ENCODE results near the gene LAMA2. TPM values are rescaled to one million over a fixed set of nuclear protein-coding genes. Genes with fewer than 3 reads are reported as not detected.
"Not testable (repeated sequence)": the region's sequence is repeated elsewhere in the genome, so short reads cannot be mapped to it uniquely, and the experiment has no call there.

Gene LAMA2
- total RNA-seq, 2 donors from 2014 or later, result 111 to 217 TPM

DNA sequence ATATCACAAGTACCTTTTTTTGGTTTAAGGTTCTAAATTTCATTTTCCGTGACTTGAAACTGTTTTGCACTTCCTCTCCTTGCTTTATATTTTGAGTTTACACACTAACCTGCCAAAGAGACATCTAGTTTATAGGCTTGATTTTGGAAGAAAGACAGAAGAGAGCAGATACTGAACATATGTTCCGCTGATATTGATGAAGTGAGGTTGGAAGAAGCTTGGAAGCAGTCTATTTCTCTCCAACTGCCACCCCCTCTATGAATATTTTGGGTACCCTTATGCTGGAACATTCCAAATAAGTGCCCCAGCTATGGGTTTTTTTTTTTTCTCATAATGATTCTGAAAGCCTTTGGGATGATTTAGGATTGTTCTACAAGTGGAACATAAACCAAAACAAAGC is 150.6 kb downstream of the LAMA2 start:
- DNase-seq (ENCODE audit: low spot score), result no peak
- H3K4me3 ChIP-seq, result no peak overlapping the region
- no peaks in the 10 kb centered on the region for H3K36me3 ChIP-seq
- no peak for ATAC-seq (ENCODE audit: insufficient number of reproducible peaks, low FRiP score, low read depth)
- no peaks in the 10 kb centered on the region for H3K4me1 ChIP-seq (ENCODE audit: control insufficient read depth in 1 of 2, low read depth in 2 of 2)
- H3K27ac ChIP-seq, result no peak overlapping the region
- TF ChIP-seq, protein P1, sequence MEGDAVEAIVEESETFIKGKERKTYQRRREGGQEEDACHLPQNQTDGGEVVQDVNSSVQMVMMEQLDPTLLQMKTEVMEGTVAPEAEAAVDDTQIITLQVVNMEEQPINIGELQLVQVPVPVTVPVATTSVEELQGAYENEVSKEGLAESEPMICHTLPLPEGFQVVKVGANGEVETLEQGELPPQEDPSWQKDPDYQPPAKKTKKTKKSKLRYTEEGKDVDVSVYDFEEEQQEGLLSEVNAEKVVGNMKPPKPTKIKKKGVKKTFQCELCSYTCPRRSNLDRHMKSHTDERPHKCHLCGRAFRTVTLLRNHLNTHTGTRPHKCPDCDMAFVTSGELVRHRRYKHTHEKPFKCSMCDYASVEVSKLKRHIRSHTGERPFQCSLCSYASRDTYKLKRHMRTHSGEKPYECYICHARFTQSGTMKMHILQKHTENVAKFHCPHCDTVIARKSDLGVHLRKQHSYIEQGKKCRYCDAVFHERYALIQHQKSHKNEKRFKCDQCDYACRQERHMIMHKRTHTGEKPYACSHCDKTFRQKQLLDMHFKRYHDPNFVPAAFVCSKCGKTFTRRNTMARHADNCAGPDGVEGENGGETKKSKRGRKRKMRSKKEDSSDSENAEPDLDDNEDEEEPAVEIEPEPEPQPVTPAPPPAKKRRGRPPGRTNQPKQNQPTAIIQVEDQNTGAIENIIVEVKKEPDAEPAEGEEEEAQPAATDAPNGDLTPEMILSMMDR (IDR thresholded peaks at IDR 0.05), result no peak
- no peaks in the 10 kb centered on the region for H3K27me3 ChIP-seq (replicated peaks; ENCODE audit: insufficient read depth)
- no peaks in the 10 kb centered on the region for H3K9me3 ChIP-seq

DNA sequence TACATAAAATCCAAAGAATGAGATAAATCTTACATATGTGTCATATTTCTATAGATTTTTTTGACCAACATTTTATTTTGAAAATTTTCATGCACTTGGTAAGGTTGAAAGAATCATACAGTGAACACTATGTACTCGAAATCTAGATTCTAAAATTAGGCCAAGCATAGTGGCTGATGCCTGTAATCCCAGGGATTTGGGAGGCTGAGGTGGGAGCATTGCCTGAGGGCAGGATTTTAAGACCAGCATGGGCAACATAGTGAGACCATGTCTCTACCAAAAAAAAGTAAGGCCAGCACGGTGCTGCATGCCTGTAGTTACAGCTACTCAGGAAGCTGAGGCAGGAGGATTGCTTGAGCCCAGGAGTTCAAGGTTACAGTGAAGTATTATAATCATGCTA is 158.6 kb downstream of the LAMA2 start:
- Histone ChIP-seq H3K27me3 (replicated peaks; ENCODE audit: insufficient read depth) (no peaks in the 10 kb centered on the region), H3K9me3 (peaks cover 3% of the 10 kb centered on the region), H3K27ac (no peak overlapping the region), H3K4me1 (ENCODE audit: control insufficient read depth in 1 of 2, low read depth in 2 of 2) (no peaks in the 10 kb centered on the region), H3K4me3 (no peak overlapping the region), H3K36me3 (no peaks in the 10 kb centered on the region)
- no peak for DNase-seq (ENCODE audit: low spot score)
- TF ChIP-seq, protein P1 (IDR thresholded peaks at IDR 0.05), result no peak
- ATAC-seq (ENCODE audit: insufficient number of reproducible peaks, low FRiP score, low read depth), result no peak

DNA sequence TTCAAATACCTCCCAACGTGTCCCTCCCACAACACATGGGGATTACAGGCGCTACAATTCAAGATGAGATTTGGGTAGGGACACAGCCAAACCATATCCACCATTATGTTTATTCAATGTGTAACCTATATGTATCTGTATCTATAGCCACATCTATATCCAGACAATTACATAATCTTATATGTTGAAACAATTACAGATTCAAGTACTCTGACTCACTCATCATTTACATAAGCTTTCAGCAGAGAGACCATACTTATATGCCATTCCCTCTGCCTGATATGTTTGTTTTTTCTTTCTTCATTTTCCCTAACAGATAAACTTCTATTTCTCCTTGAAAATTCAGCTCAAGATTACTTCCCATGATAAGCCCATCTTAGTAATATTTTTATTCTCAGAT is 163.6 kb downstream of the LAMA2 start:
- TF ChIP-seq, protein P1 (IDR thresholded peaks at IDR 0.05), result no peak
- DNase-seq (ENCODE audit: low spot score) (no peak), ATAC-seq (ENCODE audit: insufficient number of reproducible peaks, low FRiP score, low read depth) (no peak)
- no peaks in the 10 kb centered on the region for H3K27me3 ChIP-seq (replicated peaks; ENCODE audit: insufficient read depth)
- no peaks in the 10 kb centered on the region for H3K36me3 ChIP-seq
- H3K9me3 ChIP-seq, result peaks cover 3% of the 10 kb centered on the region
- no peak overlapping the region for H3K27ac ChIP-seq
- no peaks in the 10 kb centered on the region for H3K4me1 ChIP-seq (ENCODE audit: control insufficient read depth in 1 of 2, low read depth in 2 of 2)
- H3K4me3 ChIP-seq, result no peak overlapping the region

DNA sequence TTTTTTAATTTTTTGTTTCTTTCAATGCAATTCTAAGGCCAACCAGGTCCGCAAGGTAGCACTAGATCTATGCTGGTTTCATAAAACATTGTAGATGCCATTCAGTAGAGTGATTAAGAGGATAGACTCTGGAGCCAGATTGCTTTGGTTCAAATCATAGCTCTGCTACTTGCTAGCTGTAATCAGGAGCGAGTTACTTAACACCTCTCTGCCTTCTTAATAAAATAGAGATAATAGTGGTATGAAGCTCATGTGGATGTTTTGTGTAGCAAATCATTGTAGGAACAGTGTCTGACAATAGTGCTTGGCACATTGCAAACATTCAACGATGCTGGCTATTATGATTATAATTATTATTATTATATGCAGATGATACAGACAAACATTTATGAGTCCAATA is 164.9 kb downstream of the LAMA2 start:
- H3K27me3 ChIP-seq (replicated peaks; ENCODE audit: insufficient read depth), result no peaks in the 10 kb centered on the region
- no peak overlapping the region for H3K27ac ChIP-seq
- H3K36me3 ChIP-seq, result no peaks in the 10 kb centered on the region
- no peaks in the 10 kb centered on the region for H3K4me1 ChIP-seq (ENCODE audit: control insufficient read depth in 1 of 2, low read depth in 2 of 2)
- peaks cover 3% of the 10 kb centered on the region for H3K9me3 ChIP-seq
- TF ChIP-seq, protein P1 (IDR thresholded peaks at IDR 0.05), result no peak
- ATAC-seq (ENCODE audit: insufficient number of reproducible peaks, low FRiP score, low read depth), result no peak
- no peak overlapping the region for H3K4me3 ChIP-seq
- no peak for DNase-seq (ENCODE audit: low spot score)

DNA sequence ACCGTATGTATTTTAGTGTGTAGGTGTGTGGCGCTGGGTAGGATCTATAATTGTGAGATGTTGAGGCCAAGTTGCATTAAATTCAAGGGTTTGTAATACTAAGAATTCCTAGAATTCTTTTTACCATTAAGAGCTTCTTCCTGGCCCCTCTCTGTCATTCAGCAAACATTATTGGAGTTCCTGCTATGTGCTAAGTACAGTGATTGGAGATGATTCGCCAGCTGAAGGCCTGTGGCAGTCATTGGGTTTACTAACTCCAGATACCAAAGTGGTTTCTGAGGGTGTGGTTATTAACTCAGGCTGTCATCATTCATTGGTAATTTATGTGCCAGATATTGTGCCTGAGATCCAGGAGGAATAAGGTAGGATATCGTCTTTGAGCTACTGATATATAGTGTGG is 167.1 kb downstream of the LAMA2 start:
- Histone ChIP-seq H3K4me3 (no peak overlapping the region), H3K36me3 (no peaks in the 10 kb centered on the region), H3K27me3 (replicated peaks; ENCODE audit: insufficient read depth) (no peaks in the 10 kb centered on the region), H3K27ac (no peak overlapping the region), H3K4me1 (ENCODE audit: control insufficient read depth in 1 of 2, low read depth in 2 of 2) (no peaks in the 10 kb centered on the region), H3K9me3 (no peaks in the 10 kb centered on the region)
- ATAC-seq (ENCODE audit: insufficient number of reproducible peaks, low FRiP score, low read depth) (no peak), DNase-seq (ENCODE audit: low spot score) (no peak)
- TF ChIP-seq, protein P1 (IDR thresholded peaks at IDR 0.05), result no peak

DNA sequence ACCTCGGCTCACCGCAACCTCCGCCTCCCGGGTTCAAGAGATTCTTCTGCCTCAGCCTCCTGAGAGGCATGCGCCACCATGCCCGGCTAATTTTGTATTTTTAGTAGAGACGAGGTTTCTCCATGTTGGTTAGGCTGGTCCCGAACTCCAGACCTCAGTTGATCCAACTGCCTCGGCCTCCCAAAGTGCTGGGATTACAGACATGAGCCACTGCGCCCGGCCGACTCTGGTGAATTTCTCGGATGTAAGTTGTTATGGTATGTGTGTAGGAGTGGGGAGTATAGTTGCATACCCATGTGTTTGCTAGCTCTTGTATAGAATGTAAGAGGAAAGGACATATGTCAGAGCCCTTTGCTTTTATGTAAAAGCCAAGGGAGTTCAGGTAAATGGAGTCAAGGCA is 170.2 kb downstream of the LAMA2 start:
- not testable (repeated sequence) for H3K27me3 ChIP-seq (replicated peaks; ENCODE audit: insufficient read depth); ATAC-seq (ENCODE audit: insufficient number of reproducible peaks, low FRiP score, low read depth); H3K9me3 ChIP-seq; H3K36me3 ChIP-seq; H3K4me3 ChIP-seq; H3K4me1 ChIP-seq (ENCODE audit: control insufficient read depth in 1 of 2, low read depth in 2 of 2); DNase-seq (ENCODE audit: low spot score); H3K27ac ChIP-seq
